Ascending aorta (tissue), 2 donors: Measurements from ENCODE around the gene FGF9. TPM values are rescaled to one million over a fixed set of nuclear protein-coding genes. Genes with fewer than 3 reads are reported as not detected.

Experiments
- DNase-seq, 2 donors: peaks; one replicate each; pipeline ENCODE4 v3.0.0-alpha.2; 2019; ENCODE audit warnings: low spot score in 2 of 2
- H3K27ac ChIP-seq, 2 donors: fragments of 200-600 bp; sonication (generic); one replicate each; pipeline ENCODE4 v1.5.1; 2016 to 2017; ENCODE audit warnings: mild to moderate bottlenecking in 1 of 2
- H3K27me3 ChIP-seq: fragments of 200-600 bp; sonication (generic); one replicate; pipeline ENCODE4 v1.5.1; 2017
- H3K36me3 ChIP-seq, 2 donors: fragments of 200-600 bp; sonication (generic); one replicate each; pipeline ENCODE4 v1.5.1; 2016
- H3K4me1 ChIP-seq, 2 donors: fragments of 200-600 bp; sonication (generic); one replicate each; pipeline ENCODE4 v1.5.1; 2016 to 2017; ENCODE audit warnings: mild to moderate bottlenecking in 1 of 2
- H3K4me3 ChIP-seq, 2 donors: fragments of 200-600 bp; sonication (generic); one replicate each; pipeline ENCODE4 v1.5.1; 2016 to 2017; ENCODE audit warnings: mild to moderate bottlenecking in 1 of 2
- H3K9me3 ChIP-seq, 2 donors: fragments of 200-600 bp; sonication (generic); one replicate each; pipeline ENCODE4 v1.5.1; 2016
- CTCF ChIP-seq, 3 experiments: fragments of 200-600 bp in 2 of 3; fragments of 450-650 bp in 1 of 3; sonication (generic) in 2 of 3; IDR thresholded peaks; one replicate each; pipeline ENCODE4 v1.5.1; 2016 to 2019; ENCODE audit warnings: antibody characterized with exemption in 3 of 3, mild to moderate bottlenecking in 1 of 3, moderate library complexity in 1 of 3
- intact Hi-C: fragments of 100-400 bp; cut with DNase I; formaldehyde crosslinking; loops from one replicate; pipeline ENCODE4 v1.15.1; 2023
- total RNA-seq: library from RNA; depleted of rRNA; stranded (reverse); fragments of >200 nt; gene quantifications from one replicate; pipeline ENCODE4 v1.1.0, GENCODE V29; 2016

Gene FGF9
- not detected for total RNA-seq

DNA sequence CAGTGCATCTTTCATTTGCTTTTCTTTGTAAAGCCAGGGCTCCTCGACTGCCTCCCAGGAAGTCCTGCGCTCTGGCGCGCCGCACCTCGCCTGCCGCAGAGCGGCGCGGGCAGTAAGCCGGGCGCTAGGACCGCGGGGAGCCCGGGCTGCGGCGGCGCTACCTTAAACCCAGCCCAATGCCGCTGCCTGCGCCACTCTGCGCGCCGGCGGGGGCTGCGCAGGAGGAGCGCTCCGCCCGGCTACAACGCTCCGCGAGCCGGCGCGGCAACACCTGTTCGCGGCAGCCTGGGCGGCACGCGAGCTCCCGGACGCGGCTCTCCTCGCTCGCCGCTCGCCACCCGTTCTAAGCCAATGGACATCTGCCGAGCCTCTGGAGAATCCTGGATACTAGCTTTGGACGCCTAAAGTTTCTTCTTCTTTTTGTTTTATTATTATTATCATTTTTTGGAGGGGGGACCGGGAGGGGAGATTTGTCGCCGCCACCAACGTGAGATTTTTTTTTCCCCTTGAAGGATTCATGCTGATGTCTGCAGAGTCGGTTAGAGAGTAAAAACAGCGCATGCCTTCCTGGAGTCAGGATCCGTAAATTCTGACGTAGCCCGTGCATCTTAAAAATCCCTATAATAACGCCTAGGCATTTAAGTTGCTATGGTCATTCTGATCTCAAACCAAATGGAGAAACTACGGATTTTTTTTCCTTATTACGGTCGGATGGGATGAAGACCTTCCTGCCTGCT is at the start of gene FGF9:
FGF9 (plus strand) TSS at position 191 of the 737 bp plus-strand sequence. CDS start 840 bp downstream, outside the sequence.
- Histone ChIP-seq H3K27me3 (peaks cover 5% of the 10 kb centered on the region), H3K4me1 (peaks cover 12 to 41% of the 10 kb centered on the region in 2 donors), H3K27ac (peak within 1 kb of the TSS in 1 of 2 donors; percentile 39), H3K4me3 (peak within 1 kb of the TSS; percentile 67 to 83), H3K9me3 (no peaks in the 10 kb centered on the region), H3K36me3 (no peaks in the 10 kb centered on the region)
- intact Hi-C loops: loop anchor here (5.0 to 10.0 kb wide), 4 partner anchors 69 to 1701 kb away; partner anchors contain the start of gene MICU2
- TF ChIP-seq CTCF (IDR thresholded peaks at IDR 0.05): no peak
- peak in 1 of 2 donors; percentile 84 for DNase-seq

DNA sequence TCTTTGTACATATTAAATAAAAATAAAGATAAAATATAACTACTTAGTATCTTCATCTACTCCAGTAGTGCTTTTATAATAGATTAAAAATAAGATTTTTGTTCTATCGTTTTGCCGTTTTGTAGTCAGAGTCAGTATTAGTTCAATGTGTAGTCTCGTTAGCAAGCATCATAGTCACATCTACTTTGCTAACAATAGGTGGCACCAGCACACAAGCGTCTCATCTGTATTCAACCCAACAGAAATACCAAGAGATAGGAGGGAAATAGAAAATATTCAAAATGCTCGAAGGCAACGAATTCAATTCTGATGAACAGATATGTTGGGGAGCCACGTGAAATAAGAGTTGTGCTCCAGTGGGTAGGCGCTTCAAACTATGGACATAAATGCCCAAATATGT is 45.5 kb upstream of the FGF9 start:
- Histone ChIP-seq H3K4me3 (no peak overlapping the region), H3K36me3 (no peaks in the 10 kb centered on the region), H3K27me3 (no peaks in the 10 kb centered on the region), H3K4me1 (no peaks in the 10 kb centered on the region), H3K9me3 (no peaks in the 10 kb centered on the region), H3K27ac (no peak overlapping the region)
- intact Hi-C loops: no loop called here
- peak in 1 of 3 experiments; percentile 39 for TF ChIP-seq CTCF (IDR thresholded peaks at IDR 0.05)
- DNase-seq: no peak

DNA sequence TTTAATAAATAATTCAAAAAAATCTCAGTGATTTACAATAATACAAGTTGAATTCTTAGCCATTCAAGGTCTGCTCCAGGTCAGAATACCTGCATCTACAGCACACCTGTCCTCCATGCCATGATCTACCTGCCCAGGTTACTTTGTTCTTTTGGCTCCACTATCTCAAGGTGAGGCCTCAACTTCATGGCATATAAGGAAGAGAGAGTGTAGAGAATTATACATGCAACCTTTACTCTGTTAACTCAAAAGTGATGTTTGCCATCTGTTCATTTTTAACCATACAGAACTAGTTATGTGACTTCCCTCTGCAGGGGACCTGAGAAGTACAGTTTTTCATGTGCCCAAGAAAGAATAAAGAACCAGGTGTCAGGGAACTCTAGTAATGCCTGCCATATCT is 38.7 kb upstream of the FGF9 start:
- no peaks in the 10 kb centered on the region for H3K36me3 ChIP-seq
- no peak for DNase-seq
- no peak overlapping the region for H3K4me3 ChIP-seq
- intact Hi-C loops: no loop called here
- H3K9me3 ChIP-seq: no peaks in the 10 kb centered on the region
- no peak for TF ChIP-seq CTCF (IDR thresholded peaks at IDR 0.05)
- H3K27ac ChIP-seq: no peak overlapping the region
- H3K4me1 ChIP-seq: no peaks in the 10 kb centered on the region
- no peaks in the 10 kb centered on the region for H3K27me3 ChIP-seq

DNA sequence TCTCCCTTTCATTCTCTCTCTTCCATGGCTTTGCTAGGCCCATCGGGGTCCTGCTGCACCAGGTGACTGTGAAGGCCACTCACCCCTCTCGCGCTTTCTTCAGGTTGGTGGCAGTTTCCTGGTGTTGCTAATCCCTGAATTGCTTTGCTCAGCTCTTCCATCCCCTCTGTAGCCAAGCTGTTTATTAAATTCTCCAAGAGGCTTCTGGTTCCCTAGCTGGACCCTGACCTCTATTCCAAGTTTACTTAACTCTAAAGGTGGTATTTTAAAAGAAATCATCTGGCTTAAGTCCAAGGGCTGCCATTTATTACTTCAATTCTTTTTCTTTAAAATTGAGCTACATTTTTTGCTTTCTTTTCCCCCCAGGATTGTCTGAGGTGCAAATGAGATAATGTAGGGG is 34.2 kb upstream of the FGF9 start:
- no peaks in the 10 kb centered on the region for H3K27me3 ChIP-seq
- intact Hi-C loops: loop anchor here (5.0 kb wide), 1 partner anchor 641 kb away; no protein-coding TSS in a partner anchor
- no peaks in the 10 kb centered on the region for H3K9me3 ChIP-seq
- no peak for DNase-seq
- H3K27ac ChIP-seq: no peak overlapping the region
- no peak overlapping the region for H3K4me3 ChIP-seq
- TF ChIP-seq CTCF (IDR thresholded peaks at IDR 0.05): no peak
- H3K4me1 ChIP-seq: no peaks in the 10 kb centered on the region
- no peaks in the 10 kb centered on the region for H3K36me3 ChIP-seq

- no peaks in the 10 kb centered on the region for H3K36me3 ChIP-seq
- no peaks in the 10 kb centered on the region for H3K9me3 ChIP-seq
- no peak for DNase-seq
- H3K27ac ChIP-seq: no peak overlapping the region
- H3K4me1 ChIP-seq: no peaks in the 10 kb centered on the region
- no peaks in the 10 kb centered on the region for H3K27me3 ChIP-seq
- H3K4me3 ChIP-seq: no peak overlapping the region
- intact Hi-C loops: loop anchor here (5.0 kb wide), 1 partner anchor 640 kb away; no protein-coding TSS in a partner anchor
- no peak for TF ChIP-seq CTCF (IDR thresholded peaks at IDR 0.05)
Measured at GRCh38 chr13:21637296-21637695, 33.6 kb upstream of the FGF9 start.
